Activated CD8-positive, alpha-beta memory T cell treated with anti-CD3 and anti-CD28 coated beads for 24 hours (primary cell): Measurements from ENCODE around the gene STRC.
"Not testable (repeated sequence)": the region's sequence is repeated elsewhere in the genome, so short reads cannot be mapped to it uniquely, and the experiment has no call there.

Experiments used
- DNase-seq: peaks from one replicate; pipeline ENCODE4 v3.0.0-alpha.2; 2020

Gene STRC

DNA sequence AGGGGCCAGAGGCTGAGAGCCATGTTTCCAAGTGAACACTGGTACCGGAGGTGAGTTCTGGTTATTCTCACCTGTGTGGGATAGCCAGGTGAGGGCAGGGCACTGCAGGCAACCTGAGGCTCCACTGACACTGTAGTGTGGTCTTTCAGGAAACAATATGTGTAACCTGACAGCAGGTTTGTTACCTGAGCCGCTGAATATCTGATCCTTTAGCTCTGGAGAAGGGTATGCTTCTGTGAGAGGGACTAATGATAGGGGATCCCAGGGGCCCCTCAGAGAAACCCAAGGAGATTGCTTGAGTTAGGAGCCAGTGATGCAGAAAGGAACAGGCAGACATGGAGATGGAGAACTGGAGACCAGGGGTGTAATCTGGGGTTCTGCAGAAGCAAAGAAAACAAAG is at the start of gene STRC:
STRC (minus strand) TSS at position 101 of the 400 bp plus-strand sequence; CDS start at position 23, 78 bp downstream.
- DNase-seq = not testable (repeated sequence)

DNA sequence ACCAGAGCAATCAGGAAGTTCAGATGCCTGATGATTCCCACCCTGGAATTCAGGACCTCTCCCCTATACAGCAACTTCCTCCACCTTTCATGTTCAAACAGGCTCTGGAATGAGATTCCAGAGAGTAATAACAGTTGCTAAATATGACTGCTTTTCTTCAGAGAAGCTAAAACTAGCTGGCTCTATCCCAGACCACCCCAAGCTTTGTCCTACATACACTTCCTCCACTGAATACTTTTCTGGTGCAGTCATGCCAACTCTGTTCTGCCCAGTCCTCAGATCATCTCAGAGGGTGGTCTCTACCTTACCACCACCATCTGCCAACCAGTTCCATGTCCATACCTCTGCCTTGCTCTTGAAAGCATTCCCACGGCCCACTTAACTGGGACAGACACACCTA is 47.6 kb upstream of the STRC start:
- DNase-seq = not testable (repeated sequence)

DNA sequence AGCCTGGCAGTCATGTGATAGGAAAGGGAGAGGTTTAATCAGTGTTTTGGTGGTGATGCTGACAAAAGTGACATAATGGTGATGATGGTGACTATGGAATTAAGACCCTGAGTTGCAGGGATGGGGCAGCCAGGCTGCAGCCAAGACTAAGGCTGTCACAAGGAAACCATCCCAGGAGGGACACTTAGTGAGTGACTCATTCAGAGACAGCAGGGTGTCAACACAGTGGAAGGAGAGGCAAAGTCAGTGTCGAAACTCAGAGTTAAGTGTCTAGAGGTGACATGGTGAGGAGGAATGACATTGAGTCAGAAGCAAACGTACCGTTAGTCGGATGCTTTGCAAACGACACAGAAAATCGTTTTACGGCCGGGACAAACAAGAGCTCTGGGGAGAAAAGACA is 44.7 kb upstream of the STRC start:
- DNase-seq = not testable (repeated sequence)

GRCh38 chr15:43662293-43662692 is 43.7 kb upstream of the STRC start:
- DNase-seq = not testable (repeated sequence)

DNA sequence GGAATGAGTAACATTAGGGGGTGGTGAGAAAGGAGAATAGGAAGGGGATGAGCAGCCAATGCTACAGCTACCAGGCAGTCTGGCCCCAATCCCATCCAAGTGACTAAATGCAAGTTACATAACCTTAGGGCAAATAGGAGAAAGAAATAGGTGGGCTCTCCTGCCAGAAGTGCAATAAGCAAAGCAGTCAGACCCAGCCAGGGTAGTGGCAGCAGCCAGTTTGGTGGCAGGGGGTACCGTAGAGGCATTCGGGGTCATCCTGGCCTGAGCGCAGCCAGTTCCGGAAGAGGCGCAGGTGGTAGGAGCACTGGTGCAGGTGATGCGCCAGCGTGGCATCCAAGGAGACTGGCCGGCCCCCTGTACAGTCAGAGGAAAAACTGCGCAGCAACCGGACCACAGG is 41.1 kb upstream of the STRC start:
- not testable (repeated sequence) for DNase-seq

GRCh38 chr15:43649430-43649926 is 30.9 kb upstream of the STRC start:
- not testable (repeated sequence) for DNase-seq

GRCh38 chr15:43648649-43649429 is 30.2 kb upstream of the STRC start, which contains the start of gene CATSPER2:
Gene CATSPER2 (minus strand): TSS chr15:43648844. CDS start chr15:43648061, 783 bp downstream.
- DNase-seq = no peak

DNA sequence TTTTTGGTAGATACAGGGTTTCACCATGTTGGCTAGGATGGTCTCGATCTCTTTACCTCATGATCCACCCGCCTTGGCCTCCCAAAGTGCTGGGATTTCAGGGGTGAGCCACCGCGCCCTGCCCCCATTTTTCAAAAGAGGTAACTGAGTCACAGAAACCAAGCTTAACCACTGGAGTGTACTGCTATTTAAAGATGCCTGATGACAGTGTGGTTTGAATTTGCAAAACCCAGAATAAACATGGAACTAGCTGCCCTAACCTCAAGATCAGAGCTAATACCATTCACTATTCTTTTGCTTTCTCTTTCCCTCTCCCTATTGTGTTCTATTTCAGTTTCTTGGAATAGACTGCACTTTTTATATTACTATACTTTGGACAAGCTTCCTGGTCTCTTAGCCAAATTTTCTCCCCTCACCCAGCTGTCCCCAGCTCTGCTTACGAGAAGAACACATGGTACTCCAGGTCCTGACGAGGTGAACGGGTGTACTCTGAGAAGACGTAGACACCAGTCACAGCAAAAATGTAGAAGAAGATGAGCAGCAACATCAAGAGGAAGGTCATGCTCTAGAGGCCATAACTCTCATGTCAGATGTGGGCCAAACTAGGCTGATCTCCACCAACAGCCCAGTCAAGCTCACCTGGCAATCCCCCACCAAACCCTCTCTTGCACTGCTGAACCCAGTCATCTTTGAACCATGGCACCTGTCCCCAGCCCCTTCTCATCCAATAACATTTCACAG is 20.0 kb upstream of the STRC start:
- not testable (repeated sequence) for DNase-seq

DNA sequence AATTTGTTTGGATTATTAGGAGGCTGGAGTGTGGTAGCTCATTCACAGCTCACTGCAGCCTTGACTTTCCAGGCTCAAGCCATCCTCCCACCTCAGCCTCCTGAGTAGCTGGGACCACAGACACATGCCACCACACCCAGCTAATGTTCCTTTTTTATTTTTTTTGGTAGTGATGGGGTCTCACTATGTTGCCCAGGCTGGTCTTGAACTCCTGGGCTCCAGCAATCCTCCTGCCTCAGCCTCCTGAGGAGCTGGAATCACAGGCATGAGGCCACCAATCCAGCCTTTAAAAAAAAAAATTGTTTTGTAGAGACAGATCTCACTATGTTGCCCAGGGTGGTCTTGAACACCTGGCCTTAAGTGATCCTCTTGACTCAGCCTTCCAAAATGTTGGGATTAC is 8.3 kb upstream of the STRC start:
- DNase-seq = not testable (repeated sequence)

DNA sequence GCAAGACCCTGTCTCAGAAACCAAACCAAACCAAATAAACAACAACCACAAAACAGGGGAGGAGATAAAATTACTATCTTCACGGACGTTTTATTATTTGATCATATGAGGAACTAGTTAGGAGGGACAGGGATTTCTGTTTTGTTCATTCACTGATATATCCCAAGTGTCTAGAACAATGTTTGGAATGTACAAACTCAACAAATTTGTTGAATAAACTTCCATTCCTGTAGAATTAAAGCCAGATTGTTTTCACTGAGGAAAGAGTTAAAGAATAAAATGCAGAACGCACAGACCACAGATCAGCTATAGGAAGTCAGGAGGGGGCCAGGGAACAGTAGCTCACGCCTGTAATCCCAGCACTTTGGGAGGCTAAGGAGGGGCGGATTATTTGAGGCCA is 6.5 kb upstream of the STRC start:
- no peak for DNase-seq

GRCh38 chr15:43622068-43622799 is 3.6 kb upstream of the STRC start:
- not testable (repeated sequence) for DNase-seq

- not testable (repeated sequence) for DNase-seq
Measured at GRCh38 chr15:43617750-43618149, 850 bp downstream of the STRC start.

GRCh38 chr15:43602233-43602632 is 16.4 kb downstream of the STRC start:
- not testable (repeated sequence) for DNase-seq

DNA sequence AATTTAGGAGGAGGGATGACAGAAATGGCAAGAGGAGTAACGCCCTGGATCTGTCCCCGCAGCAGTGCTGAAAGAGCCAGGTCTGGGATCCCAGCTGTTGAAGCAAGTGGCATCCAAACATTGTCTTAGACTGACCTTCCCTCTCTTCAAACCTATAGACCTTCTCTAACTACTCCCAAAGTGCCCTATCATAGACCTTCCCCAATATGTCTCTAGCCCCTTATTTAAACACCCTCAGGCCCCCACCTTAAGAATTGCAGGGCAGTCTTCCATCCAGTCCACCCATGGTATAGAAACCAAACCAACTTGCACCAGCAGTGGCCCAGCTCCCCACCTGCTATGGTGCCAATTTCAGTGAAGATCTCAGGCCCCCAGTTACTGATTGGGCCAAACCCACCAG is 18.4 kb downstream of the STRC start:
- not testable (repeated sequence) for DNase-seq

- DNase-seq = not testable (repeated sequence)
Measured at GRCh38 chr15:43599131-43599530, 19.5 kb downstream of the STRC start.

DNA sequence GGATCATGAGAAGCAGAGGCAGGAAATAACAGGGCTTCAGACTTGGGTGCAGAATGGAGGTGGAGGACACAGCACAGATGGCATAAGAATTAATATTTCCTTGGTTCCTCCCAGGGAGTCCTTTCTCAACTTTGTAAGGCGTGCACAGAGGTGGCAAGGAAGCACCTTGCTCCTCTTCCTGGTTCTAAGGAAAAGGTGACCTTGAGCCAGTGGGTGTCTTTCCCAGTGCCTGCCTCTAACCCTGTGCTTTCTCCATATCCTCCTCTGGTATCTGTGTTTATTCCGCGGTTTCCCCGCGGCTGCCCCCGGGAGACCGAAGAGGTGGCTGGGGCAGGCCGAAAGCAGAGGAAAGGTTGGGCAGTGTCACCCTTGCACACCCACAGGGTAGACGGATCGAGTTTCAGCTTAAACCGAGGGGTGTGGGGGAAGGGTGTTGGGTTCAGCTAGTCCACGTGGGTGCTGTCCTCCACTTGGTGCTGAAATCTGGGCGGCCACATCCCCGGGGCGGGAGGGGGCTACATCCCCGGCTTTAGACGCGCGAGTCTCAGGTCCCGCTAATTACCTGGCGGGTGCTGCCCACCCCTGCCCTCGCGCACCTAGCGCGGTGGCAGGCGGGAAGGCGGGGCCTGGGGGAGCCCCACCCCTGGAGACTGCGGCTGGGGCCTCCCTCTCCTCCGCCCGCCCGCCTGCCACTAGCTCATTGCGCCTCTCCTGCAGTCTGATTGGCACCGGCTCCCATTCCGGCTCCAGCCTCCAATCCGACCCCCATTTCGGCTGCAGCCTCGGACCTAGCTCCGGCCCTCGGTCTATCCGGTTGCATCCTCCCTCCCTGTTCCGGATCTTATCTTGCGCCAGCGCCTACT is 25.0 kb downstream of the STRC start, which contains the start of gene CKMT1B:
CKMT1B (plus strand) TSS at position 700 of the 863 bp plus-strand sequence. CDS start 192 bp downstream, outside the sequence.
- not testable (repeated sequence) for DNase-seq

DNA sequence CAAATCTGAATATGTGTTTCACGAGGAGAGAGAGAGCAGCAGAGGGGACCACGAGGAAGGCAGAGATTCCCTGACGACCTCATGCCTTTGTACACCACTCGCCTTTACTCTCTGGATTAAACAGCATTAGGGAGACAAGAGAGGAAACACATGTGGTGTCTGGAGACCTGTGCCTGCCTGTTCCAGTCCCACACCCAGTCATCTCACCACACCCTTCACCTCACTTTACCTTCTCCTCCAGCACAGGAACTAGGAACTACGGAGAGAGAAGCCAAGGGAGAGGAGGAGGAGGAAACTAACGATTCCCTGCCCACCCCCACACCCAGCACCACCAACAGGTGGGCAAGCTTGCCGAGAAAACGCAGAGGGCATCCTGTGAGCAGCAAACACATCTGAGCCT is 25.8 kb downstream of the STRC start:
- not testable (repeated sequence) for DNase-seq

GRCh38 chr15:43589778-43590466 is 28.7 kb downstream of the STRC start, which contains the start of gene PPIP5K1:
Gene PPIP5K1 (minus strand): TSS chr15:43590208. CDS start chr15:43584504, 5,704 bp downstream.
- not testable (repeated sequence) for DNase-seq

- not testable (repeated sequence) for DNase-seq
Measured at GRCh38 chr15:43574607-43575006, 44.0 kb downstream of the STRC start.

- not testable (repeated sequence) for DNase-seq
Measured at GRCh38 chr15:43566615-43567014, 52.0 kb downstream of the STRC start.

- not testable (repeated sequence) for DNase-seq
Measured at GRCh38 chr15:43563793-43564192, 54.8 kb downstream of the STRC start.
